GM19043 (cell line): Measurements from ENCODE around the gene TOP1.
A peak's percentile ranks its signal among the peaks of the same experiment; 100 is the strongest.

Experiments used
- ATAC-seq: cut with Tn5 transposase; IDR thresholded peaks from one replicate; pipeline ENCODE4 v1.9.1; 2021; ENCODE audit warnings: low read depth; ENCODE audit not compliant: unreplicated experiment

TOP1 gene

DNA sequence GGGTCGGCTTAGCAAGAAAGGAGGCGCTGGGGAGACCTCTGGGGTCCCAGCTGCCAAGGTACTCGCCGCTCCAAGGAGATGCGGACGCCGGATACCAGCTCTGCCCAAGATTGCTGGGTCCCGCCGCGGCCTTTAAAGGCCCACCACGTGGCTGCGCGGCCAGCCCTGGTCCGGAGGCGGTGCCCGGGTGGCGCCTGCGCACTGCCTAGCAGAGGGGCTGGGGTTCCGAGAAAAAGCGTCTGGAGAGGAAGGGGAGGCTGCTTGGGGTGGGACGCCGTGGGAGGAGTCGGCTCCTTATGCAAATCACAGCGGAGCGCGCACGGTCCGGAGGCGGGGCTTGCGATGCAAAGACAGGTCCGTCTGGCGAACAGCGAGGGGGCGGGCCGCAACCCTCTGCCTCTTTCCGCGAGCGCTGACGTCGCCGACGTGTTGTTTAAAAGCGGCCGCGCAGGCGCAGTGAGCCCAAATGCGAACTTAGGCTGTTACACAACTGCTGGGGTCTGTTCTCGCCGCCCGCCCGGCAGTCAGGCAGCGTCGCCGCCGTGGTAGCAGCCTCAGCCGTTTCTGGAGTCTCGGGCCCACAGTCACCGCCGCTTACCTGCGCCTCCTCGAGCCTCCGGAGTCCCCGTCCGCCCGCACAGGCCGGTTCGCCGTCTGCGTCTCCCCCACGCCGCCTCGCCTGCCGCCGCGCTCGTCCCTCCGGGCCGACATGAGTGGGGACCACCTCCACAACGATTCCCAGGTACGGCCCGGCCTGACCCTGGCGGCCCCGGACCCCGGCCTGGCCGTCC is at the start of gene TOP1:
TOP1 (plus strand) TSS at position 464 of the 791 bp plus-strand sequence; CDS start at position 710, 246 bp downstream.
- peak; percentile 94 for ATAC-seq

GRCh38 chr20:40979247-40979646 is 49.4 kb upstream of the TOP1 start:
- ATAC-seq = no peak

GRCh38 chr20:40980106-40980827 is 48.4 kb upstream of the TOP1 start:
- ATAC-seq = no peak

DNA sequence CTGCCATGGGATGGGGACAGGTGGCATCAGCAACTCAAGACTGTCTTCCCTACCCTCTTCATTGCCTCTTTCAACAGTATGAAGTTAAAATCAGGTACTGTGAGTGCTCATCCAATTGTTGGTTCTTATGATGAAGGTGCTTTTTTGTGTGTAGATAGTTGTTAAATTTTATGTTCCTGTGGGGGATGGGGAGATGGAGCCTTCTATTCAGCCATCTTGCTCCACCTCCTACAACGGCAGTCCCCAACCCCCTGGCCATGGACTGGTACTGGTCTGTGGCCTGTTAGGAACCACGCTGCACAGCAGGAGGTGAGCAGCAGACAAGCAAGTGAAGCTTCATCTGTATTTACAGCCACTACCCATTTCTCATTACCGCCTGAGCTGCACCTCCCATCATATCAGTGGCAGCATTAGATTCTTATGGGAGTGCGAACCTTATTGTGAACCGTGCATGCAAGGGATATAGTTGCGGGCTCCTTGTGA is 47.8 kb upstream of the TOP1 start:
- ATAC-seq = no peak

DNA sequence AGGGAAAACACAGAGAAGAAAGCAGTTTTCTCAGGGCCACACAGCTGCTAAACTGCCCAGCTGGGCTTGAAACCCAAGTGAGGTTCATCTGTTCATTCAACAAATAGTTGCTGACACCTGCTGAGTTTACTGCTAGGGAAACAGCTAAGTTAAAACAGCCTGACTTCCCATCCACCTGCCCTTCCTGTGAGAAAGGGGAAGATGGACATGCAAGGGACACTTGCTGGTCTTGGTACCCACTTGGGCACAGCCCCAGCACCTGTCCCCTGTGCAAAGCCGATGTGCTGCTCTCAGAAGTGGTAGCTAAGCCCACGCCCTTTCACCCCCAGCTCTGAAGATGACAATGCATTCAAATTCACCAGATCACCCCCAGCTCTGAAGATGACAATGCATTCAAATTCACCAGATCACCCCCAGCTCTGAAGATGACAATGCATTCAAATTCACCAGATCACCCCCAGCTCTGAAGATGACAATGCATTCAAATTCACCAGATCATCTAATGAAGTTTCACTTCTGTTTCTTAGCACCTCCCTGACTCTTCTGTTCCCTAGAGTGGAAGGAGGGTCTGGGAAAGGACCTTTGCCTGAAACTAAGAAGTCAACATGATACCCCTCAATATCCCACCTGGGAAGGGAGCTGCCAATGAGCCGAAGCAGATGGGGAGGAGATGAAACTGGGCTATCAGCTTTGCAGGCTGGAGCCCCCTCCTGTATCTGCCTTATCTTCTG is 46.0 kb upstream of the TOP1 start:
- ATAC-seq = no peak

- ATAC-seq = no peak
Observed at GRCh38 chr20:40983898-40984297, 44.7 kb upstream of the TOP1 start.

GRCh38 chr20:40984496-40984895 is 44.1 kb upstream of the TOP1 start:
- no peak for ATAC-seq

DNA sequence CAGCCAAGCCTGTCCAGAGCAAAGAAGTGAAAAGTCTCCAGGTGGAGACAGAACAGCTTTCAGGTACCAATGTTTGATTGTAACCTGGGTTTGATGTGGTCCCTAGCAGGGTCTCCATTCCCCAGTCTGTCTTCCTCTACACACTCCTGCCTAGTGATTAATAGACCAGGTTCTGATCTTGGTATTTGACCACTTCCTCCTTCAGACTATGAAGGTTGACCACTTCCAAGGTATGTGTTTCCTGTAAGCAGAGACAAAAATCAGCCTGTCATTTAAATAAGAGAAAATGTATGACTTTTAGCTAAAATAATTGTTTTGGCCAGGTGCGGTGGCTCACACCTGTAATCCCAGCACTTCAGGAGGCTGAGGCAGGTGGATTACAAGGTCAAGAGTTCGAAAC is 41.8 kb upstream of the TOP1 start:
- no peak for ATAC-seq

- ATAC-seq = peak; percentile 38
Observed at GRCh38 chr20:40990542-40991120, 38.0 kb upstream of the TOP1 start.

- ATAC-seq = peak; percentile 92
Observed at GRCh38 chr20:40991181-40991889, 37.3 kb upstream of the TOP1 start.

DNA sequence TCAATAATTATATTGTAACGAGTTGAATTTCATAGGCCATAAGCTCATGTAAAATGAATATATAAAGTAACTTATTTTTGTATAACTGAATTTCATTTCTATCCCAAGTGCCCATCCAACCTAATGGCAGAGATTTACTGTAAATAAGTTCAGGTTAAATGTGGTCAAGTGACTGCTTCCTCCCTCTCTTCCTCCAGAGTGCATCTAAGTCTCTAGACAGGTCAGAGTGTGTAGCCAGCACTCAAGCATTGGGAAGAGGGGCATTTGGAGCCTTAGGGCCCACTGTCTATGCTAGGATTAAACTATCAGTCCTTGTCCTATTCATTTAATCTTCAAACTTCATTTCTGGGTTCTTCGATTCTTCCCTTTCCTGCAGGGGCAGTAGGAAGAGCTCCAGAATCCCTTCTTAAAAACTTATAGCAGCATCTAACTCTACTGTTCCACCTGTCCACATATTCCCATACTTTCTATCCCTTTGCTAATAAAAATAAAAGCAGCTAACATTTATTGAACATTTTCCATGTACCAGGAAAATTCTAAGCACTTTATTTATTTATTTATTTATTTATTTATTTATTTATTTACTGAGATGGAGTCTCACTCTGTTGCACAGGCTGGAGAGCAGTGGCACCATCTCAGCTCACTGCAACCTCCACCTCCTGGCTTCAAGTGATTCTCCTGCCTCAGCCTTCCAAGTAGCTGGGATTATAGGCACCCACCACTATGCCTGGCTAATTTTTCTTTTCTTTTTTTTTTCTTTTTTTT is 36.1 kb upstream of the TOP1 start:
- no peak for ATAC-seq

GRCh38 chr20:40993794-40994540 is 34.7 kb upstream of the TOP1 start:
- no peak for ATAC-seq

DNA sequence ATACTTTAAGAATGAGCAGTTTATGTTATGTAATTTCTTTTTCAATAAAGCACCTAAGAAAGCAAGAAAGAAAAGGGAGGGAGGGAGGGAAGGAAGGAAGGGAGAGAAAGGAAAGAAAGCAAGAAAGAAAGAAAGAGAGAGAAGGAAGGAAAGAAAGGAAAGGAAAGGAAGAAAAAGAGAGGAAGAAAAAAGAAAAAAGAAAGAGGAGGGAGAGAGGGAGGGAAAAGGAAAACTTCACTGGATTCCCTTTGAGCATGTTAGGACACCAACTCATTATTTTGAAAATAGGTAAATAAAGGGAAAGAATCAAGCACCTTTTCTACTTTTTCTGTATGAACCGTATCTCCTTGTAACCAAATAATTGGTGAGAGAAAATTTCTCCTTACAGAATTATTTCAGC is 32.3 kb upstream of the TOP1 start:
- no peak for ATAC-seq

DNA sequence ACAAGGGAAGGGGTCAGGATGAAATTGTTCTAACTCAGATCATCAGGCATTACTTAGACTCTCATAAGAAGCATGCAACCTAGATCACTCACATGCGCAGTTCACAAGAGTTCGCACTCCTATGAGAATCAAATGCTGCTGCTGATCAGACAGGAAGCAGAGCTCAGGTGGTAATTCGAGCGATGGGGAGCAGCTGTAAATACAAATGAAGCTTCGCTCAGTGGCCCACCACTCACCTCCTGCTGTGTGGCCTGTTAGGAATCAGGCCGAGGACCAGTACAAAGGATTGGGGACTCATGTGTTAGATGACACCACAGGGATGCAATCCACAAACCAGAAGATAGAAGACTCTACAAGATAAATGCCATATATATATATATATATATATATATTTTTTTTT is 31.5 kb upstream of the TOP1 start:
- no peak for ATAC-seq

GRCh38 chr20:40999841-41000240 is 28.8 kb upstream of the TOP1 start:
- ATAC-seq = no peak

DNA sequence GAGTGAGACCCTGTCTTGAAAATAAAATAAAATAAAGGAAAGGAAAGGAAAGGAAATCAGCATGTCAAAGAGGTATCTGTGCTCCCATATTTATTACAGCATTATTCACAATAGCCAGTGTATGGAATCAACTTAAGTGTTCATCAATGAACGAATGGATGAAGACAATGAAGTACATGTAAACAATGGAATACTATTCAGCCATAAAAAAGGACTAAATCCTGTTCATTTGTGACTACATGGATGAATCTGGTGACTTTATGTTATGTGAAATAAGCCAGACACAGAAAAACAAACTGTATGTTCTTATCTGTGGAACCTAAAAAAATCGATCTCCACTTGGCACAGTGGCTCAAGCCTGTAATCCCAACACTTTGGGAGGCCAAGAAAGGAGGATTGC is 28.0 kb upstream of the TOP1 start:
- no peak for ATAC-seq

- no peak for ATAC-seq
Observed at GRCh38 chr20:41001497-41001896, 27.1 kb upstream of the TOP1 start.

- no peak for ATAC-seq
Observed at GRCh38 chr20:41002842-41003142, 25.8 kb upstream of the TOP1 start.
